GM19023 (cell line): ENCODE measurements around the gene PHACTR3.

Source experiments
- ATAC-seq: cut with Tn5 transposase; IDR thresholded peaks from one replicate; pipeline ENCODE4 v1.9.1; 2021; ENCODE audit warnings: mild to moderate bottlenecking, moderate library complexity; ENCODE audit not compliant: unreplicated experiment

The PHACTR3 gene

GRCh38 chr20:59588236-59588855, 16.0 kb upstream of the PHACTR3 start:
- no peak for ATAC-seq

GRCh38 chr20:59589086-59589684, 15.2 kb upstream of the PHACTR3 start:
- no peak for ATAC-seq

- ATAC-seq: no peak
Observed at GRCh38 chr20:59591061-59591460, 13.3 kb upstream of the PHACTR3 start.

GRCh38 chr20:59596690-59597089, 7.7 kb upstream of the PHACTR3 start:
- ATAC-seq: no peak

- no peak for ATAC-seq
Observed at GRCh38 chr20:59597240-59597639, 7.1 kb upstream of the PHACTR3 start.

- no peak for ATAC-seq
Observed at GRCh38 chr20:59598625-59599310, 5.6 kb upstream of the PHACTR3 start.

GRCh38 chr20:59599941-59600340, 4.4 kb upstream of the PHACTR3 start:
- no peak for ATAC-seq

GRCh38 chr20:59600472-59600871, 3.9 kb upstream of the PHACTR3 start:
- no peak for ATAC-seq

- ATAC-seq: no peak
Observed at GRCh38 chr20:59602546-59603080, 1.7 kb upstream of the PHACTR3 start.

GRCh38 chr20:59603176-59603575, 1.2 kb upstream of the PHACTR3 start:
- no peak for ATAC-seq

- no peak for ATAC-seq
Observed at GRCh38 chr20:59604741-59605600, 631 bp downstream of the PHACTR3 start.

GRCh38 chr20:59605601-59606364, 1.4 kb downstream of the PHACTR3 start:
- ATAC-seq: no peak

- no peak for ATAC-seq
Observed at GRCh38 chr20:59606566-59606965, 2.2 kb downstream of the PHACTR3 start.

GRCh38 chr20:59608396-59608795, 4.1 kb downstream of the PHACTR3 start:
- ATAC-seq: no peak

GRCh38 chr20:59608871-59609270, 4.5 kb downstream of the PHACTR3 start:
- no peak for ATAC-seq

GRCh38 chr20:59611286-59611685, 6.9 kb downstream of the PHACTR3 start:
- no peak for ATAC-seq

GRCh38 chr20:59613861-59614260, 9.5 kb downstream of the PHACTR3 start:
- ATAC-seq: no peak

- ATAC-seq: no peak
Observed at GRCh38 chr20:59614714-59615113, 10.4 kb downstream of the PHACTR3 start.

GRCh38 chr20:59616306-59616705, 12.0 kb downstream of the PHACTR3 start:
- ATAC-seq: no peak

- ATAC-seq: no peak
Observed at GRCh38 chr20:59617221-59617620, 12.9 kb downstream of the PHACTR3 start.
